Breast epithelium (tissue), 4 donors: ENCODE measurements around the gene FXYD3. TPM values are rescaled to one million over a fixed set of nuclear protein-coding genes. Genes with fewer than 3 reads are reported as not detected.
A peak's percentile ranks its signal among the peaks of the same experiment; 100 is the strongest.
"Not testable (repeated sequence)": the region's sequence is repeated elsewhere in the genome, so short reads cannot be mapped to it uniquely, and the experiment has no call there.

Experiments used
- DNase-seq, 2 donors: peaks; one replicate each; pipeline ENCODE4 v3.0.0-alpha.2; 2019; ENCODE audit warnings: low spot score in 2 of 2
- H3K27ac ChIP-seq, 2 donors: fragments of 200-600 bp; sonication (generic) in 1 of 2; one replicate each; pipeline ENCODE4 v1.5.1; 2016 to 2019; ENCODE audit warnings: mild to moderate bottlenecking in 1 of 2
- H3K27me3 ChIP-seq, 2 donors: fragments of 200-600 bp; sonication (generic) in 1 of 2; one replicate each; pipeline versions ENCODE4 v1.5.1 to v1.6.0; 2017 to 2019; ENCODE audit warnings: control low read depth in 1 of 2, mild to moderate bottlenecking in 1 of 2
- H3K36me3 ChIP-seq: fragments of 200-600 bp; one replicate; pipeline ENCODE4 v1.5.1; 2019
- H3K4me1 ChIP-seq, 2 donors: fragments of 200-600 bp; sonication (generic); one replicate each; pipeline ENCODE4 v1.5.1; 2016 to 2019; ENCODE audit warnings: control low read depth in 1 of 2
- H3K4me3 ChIP-seq, 3 donors: fragments of 200-600 bp; sonication (generic); 1 replicate in 2 of 3; 2 replicates in 1 of 3; pipeline ENCODE4 v1.5.1; 2016 to 2019; ENCODE audit warnings: mild to moderate bottlenecking in 3 of 3, moderate library complexity in 2 of 3
- H3K9me3 ChIP-seq, 2 donors: fragments of 200-600 bp; sonication (generic) in 1 of 2; one replicate each; pipeline ENCODE4 v1.5.1; 2016 to 2019; ENCODE audit warnings: control low read depth in 1 of 2
- POLR2A ChIP-seq: fragments of 450-650 bp; IDR thresholded peaks from one replicate; pipeline ENCODE4 v1.6.1; 2016; ENCODE audit warnings: antibody characterized with exemption, mild to moderate bottlenecking, moderate library complexity
- POLR2AphosphoS5 ChIP-seq, 3 donors: sonication (generic); formaldehyde crosslinking; IDR thresholded peaks; one replicate each; pipeline ENCODE4 v1.6.1; 2017; ENCODE audit warnings: antibody characterized with exemption in 3 of 3
- intact Hi-C: fragments of 100-400 bp; cut with DNase I; formaldehyde crosslinking; loops from one replicate; pipeline ENCODE4 v1.15.1; 2023; ENCODE audit warnings: low total_unique reads
- total RNA-seq, 3 donors: library from RNA; depleted of rRNA; stranded (reverse); fragments of >200 nt; gene quantifications; one replicate each; pipeline ENCODE4 v1.1.0, GENCODE V29; 2016
- TF ChIP-seq, protein P1 (sequence below), 3 donors: fragments of 450-650 bp; IDR thresholded peaks; one replicate each; pipeline ENCODE4 v1.5.1; 2016 to 2017; ENCODE audit warnings: antibody characterized with exemption in 3 of 3, mild to moderate bottlenecking in 3 of 3, moderate library complexity in 3 of 3

Gene FXYD3
- total RNA-seq, 3 donors from 2014 or later: 135 to 318 TPM; not detected in 1

DNA sequence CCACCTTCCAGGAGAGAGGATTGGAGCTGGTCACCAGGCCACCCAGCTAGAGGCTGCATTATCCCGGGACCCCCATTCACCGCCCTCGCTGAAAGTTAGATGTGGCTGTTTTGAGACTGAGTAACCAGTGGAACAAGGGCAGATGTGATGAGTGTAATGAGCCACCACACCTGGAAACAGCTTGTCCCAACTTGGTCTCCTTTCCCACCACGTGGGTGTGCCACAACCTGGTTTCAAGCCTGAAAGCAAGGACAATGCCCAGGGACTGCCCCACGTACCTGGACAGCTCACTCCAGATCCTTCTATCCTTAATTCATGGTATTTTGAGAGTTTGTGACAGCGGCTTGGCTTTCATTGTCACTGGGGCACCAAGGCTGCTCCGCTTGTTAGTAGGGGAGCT lies 12.2 kb downstream of the FXYD3 start:
- no peak for DNase-seq
- H3K9me3 ChIP-seq: no peaks in the 10 kb centered on the region
- H3K36me3 ChIP-seq: no peaks in the 10 kb centered on the region
- no peaks in the 10 kb centered on the region for H3K27me3 ChIP-seq
- intact Hi-C loops: no loop called here
- H3K4me1 ChIP-seq: peaks cover 13 to 24% of the 10 kb centered on the region in 2 donors
- peak overlapping the region in 1 of 2 donors; percentile 12 for H3K27ac ChIP-seq
- H3K4me3 ChIP-seq: no peak overlapping the region
- TF ChIP-seq, protein P1, sequence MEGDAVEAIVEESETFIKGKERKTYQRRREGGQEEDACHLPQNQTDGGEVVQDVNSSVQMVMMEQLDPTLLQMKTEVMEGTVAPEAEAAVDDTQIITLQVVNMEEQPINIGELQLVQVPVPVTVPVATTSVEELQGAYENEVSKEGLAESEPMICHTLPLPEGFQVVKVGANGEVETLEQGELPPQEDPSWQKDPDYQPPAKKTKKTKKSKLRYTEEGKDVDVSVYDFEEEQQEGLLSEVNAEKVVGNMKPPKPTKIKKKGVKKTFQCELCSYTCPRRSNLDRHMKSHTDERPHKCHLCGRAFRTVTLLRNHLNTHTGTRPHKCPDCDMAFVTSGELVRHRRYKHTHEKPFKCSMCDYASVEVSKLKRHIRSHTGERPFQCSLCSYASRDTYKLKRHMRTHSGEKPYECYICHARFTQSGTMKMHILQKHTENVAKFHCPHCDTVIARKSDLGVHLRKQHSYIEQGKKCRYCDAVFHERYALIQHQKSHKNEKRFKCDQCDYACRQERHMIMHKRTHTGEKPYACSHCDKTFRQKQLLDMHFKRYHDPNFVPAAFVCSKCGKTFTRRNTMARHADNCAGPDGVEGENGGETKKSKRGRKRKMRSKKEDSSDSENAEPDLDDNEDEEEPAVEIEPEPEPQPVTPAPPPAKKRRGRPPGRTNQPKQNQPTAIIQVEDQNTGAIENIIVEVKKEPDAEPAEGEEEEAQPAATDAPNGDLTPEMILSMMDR (IDR thresholded peaks at IDR 0.05): no peak
- no peak for TF ChIP-seq POLR2A
- no peak for TF ChIP-seq POLR2AphosphoS5 (IDR thresholded peaks at IDR 0.05)

DNA sequence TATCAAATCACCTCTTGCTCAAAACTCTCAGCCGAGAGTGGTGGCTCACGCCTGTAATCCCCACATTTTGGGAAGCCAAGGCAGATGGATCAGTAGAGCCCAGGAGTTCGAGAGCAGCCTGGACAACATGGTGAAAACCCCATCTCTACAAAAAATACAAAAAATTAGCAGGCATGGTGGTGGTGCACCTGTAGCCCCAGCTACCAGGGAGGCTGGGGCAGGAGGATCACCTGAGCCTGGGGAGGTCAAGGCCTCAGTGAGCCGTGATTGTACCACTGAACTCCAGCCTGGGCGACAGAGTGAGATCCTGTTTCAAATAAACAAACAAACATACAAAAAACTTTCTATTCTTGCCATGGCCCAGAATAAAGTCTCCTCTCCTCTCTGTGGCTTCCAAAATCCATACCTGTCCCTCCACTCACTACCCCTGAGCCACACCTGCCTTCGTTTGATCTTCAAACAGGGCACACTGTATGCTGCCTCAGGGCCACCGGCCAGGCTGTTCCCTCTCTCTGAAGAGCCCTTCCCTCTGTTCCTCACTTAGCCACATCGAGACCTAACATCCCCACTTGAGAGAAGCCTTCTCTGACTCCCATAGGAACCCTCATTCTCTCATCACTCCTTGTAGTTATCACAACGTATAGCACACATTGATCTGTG lies 12.9 kb downstream of the FXYD3 start:
- no peaks in the 10 kb centered on the region for H3K27me3 ChIP-seq
- H3K9me3 ChIP-seq: no peaks in the 10 kb centered on the region
- TF ChIP-seq, protein P1 (IDR thresholded peaks at IDR 0.05): no peak
- no peak for TF ChIP-seq POLR2AphosphoS5 (IDR thresholded peaks at IDR 0.05)
- TF ChIP-seq POLR2A: no peak
- intact Hi-C loops: no loop called here
- no peak overlapping the region for H3K27ac ChIP-seq
- no peak for DNase-seq
- peaks cover 11 to 19% of the 10 kb centered on the region in 2 donors for H3K4me1 ChIP-seq
- no peaks in the 10 kb centered on the region for H3K36me3 ChIP-seq
- no peak overlapping the region for H3K4me3 ChIP-seq

DNA sequence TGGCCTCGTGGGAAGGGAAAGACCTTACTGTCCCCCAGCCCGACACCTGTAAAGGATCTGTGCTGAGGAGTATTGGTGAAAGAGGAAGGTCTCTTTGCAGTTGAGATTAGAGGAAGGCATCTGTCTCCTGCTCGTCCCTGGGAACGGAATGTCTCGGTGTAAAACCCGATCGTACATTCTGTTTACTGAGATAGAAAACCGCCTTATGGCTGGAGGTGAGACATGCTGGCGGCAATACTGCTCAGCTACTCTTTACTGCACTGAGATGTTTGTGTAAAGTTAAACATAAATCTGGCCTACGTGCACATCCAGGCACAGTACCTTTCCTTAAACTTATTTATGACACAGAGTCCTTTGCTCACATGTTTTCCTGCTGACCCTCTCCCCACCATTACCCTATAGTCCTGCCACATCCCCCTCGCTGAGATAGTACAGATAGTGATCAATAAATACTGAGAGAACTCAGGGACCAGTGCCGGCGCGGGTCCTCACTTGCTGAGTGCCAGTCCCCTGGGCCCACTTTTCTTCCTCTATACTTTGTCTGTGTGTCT lies 14.2 kb downstream of the FXYD3 start:
- not testable (repeated sequence) for H3K4me1 ChIP-seq, H3K27ac ChIP-seq, H3K9me3 ChIP-seq, H3K4me3 ChIP-seq, H3K36me3 ChIP-seq, H3K27me3 ChIP-seq, DNase-seq
- intact Hi-C loops: loop anchor here (5.0 kb wide), 1 partner anchor 62 kb away; no protein-coding TSS in a partner anchor

DNA sequence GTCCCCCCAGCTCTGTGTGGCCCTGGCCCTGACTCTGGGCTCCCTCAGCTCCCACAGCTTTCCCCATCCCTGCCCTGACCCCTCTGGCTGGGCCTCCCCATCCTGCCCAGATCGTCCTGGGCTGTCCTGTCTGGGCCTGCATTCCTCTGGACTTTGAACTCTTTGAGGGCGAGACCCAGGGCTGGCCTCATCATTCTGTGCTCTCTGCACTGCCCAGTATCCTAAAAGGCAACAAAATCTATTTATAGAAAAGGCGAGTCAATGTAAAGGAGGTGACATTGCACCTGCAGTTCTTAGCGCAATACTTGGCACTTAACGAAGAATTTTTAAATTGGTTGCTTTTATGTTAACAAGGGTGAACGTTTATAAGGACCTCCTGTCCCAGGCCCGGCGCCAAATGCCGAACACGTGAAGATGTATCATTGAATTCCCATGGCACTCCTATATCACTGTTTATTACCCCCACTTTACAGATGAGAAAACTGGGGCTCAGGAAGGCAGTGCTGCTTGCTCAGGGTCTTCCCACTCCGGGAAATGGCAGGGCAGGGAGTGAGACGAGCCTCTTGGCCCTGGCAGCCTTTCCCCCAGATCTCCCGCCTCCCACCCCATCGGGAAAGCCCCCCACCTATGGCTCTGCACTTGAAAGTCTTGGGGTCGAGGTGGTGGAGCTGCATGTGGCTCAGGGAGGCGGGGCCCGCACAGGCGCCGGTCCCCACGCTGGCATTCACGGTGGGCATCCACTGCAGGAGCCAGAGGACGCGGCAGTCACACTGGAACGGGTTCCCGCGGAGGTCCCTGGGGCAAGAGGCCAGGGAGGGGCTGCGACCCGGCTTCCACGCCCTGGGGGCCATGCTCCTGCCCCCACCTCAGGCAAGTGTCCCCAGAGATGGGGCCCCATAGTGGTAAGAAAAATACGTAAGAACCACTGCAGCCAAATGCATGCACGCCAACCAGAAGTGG lies 15.4 kb downstream of the FXYD3 start:
- intact Hi-C loops: loop anchor here (5.0 kb wide), 1 partner anchor 64 kb away; no protein-coding TSS in a partner anchor
- TF ChIP-seq POLR2AphosphoS5 (IDR thresholded peaks at IDR 0.05): no peak
- TF ChIP-seq, protein P1 (IDR thresholded peaks at IDR 0.05): no peak
- Histone ChIP-seq H3K27ac (peak overlapping the region in 1 of 2 donors; percentile 25), H3K4me1 (peaks cover 0 to 5% of the 10 kb centered on the region in 2 donors), H3K4me3 (no peak overlapping the region), H3K27me3 (no peaks in the 10 kb centered on the region), H3K36me3 (no peaks in the 10 kb centered on the region), H3K9me3 (no peaks in the 10 kb centered on the region)
- DNase-seq: no peak

DNA sequence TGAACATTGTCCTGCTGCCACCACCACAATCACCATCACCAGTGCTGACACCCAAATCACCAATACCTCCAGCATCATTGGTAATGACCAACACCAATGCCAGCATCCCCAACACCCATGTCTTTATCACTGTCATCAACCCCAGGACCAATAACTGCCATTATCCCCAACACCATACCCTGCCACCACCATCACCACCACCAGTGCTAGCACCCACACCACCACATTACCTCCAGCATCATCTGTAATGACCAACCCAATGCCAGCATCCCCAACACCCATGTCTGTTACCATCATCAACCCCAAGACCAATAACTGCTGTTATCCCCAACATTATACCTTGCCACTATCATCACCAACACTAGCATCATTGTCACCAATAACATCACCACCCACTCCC lies 16.6 kb downstream of the FXYD3 start:
- Histone ChIP-seq H3K36me3 (no peaks in the 10 kb centered on the region), H3K4me3 (peak overlapping the region in 1 of 3 donors; percentile 30), H3K27me3 (no peaks in the 10 kb centered on the region), H3K9me3 (no peaks in the 10 kb centered on the region), H3K4me1 (no peaks in the 10 kb centered on the region), H3K27ac (no peak overlapping the region)
- DNase-seq: no peak
- TF ChIP-seq POLR2AphosphoS5 (IDR thresholded peaks at IDR 0.05): no peak
- TF ChIP-seq, protein P1 (IDR thresholded peaks at IDR 0.05): no peak
- TF ChIP-seq POLR2A: no peak
- intact Hi-C loops: loop anchor here (5.0 kb wide), 1 partner anchor 65 kb away; no protein-coding TSS in a partner anchor
